ENCODE data around the gene PCIF1.
A peak's percentile ranks its signal among the peaks of the same experiment; 100 is the strongest.

The PCIF1 gene

DNA sequence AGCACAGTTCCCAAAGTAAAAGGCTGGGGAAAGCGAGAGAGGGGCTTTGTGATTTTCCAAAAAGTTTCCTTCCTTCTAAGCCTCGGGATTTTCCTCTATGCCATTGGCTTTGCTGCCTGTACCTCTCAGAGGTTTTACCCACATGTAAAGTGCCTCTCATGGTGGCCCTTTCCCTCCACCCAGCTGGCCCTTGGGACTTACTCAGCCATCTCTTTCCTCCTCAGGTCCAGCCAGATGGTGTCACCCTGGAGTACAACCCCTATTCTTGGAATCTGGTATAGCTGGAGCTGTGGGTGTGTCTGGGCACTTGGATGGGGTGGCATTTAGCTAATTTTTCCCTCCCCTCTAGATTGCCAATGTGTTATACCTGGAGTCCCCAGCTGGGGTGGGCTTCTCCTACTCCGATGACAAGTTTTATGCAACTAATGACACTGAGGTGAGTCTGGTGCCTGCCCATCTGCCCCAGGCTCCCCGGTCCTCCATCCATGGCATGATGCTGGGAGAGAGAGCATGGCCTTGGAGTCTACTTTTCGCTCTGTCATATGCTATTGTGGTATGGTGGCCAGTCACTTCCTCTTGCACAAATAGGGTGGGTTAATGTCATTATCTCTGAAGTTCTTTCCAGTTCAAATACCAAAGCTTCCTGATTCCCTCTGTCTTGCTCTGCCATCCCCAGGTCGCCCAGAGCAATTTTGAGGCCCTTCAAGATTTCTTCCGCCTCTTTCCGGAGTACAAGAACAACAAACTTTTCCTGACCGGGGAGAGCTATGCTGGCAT is 42.2 kb upstream of the PCIF1 start:
- TF ChIP-seq, protein P1, sequence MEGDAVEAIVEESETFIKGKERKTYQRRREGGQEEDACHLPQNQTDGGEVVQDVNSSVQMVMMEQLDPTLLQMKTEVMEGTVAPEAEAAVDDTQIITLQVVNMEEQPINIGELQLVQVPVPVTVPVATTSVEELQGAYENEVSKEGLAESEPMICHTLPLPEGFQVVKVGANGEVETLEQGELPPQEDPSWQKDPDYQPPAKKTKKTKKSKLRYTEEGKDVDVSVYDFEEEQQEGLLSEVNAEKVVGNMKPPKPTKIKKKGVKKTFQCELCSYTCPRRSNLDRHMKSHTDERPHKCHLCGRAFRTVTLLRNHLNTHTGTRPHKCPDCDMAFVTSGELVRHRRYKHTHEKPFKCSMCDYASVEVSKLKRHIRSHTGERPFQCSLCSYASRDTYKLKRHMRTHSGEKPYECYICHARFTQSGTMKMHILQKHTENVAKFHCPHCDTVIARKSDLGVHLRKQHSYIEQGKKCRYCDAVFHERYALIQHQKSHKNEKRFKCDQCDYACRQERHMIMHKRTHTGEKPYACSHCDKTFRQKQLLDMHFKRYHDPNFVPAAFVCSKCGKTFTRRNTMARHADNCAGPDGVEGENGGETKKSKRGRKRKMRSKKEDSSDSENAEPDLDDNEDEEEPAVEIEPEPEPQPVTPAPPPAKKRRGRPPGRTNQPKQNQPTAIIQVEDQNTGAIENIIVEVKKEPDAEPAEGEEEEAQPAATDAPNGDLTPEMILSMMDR (conservative IDR thresholded peaks at IDR 0.05; ENCODE audit: low read length) = peak; percentile 44
- H3K4me3 ChIP-seq (ENCODE audit: low read length) = peak overlapping the region; percentile 79
- DNase-seq (ENCODE audit: low read depth) = peak; percentile 34

DNA sequence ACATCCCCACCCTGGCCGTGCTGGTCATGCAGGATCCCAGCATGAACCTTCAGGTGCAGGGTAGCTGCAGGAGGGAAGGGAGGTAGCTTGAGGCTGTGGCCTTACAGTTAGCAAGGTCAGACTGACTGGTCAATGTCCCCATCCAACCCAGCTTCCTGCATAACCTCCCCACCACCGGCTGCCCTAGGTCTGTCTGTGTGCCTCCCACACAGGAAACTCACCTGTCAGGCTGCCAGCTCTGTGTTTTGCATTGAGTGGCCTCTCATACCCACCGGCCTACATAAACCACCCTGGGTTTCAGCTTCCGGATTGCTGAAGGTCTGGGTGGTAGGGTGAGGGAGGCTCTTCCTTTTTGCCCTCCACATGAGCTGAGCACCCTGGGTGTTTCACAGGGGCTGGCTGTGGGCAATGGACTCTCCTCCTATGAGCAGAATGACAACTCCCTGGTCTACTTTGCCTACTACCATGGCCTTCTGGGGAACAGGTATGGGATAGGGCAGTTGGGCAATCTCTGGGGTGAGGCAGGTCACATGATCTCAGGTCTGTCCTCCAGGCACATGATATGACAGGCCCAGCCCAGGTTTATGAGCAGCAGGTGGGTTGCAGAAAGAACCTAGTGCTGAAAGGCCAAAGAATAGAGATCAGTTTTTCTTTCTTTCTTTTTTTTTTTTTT is 41.5 kb upstream of the PCIF1 start:
- no peak for DNase-seq (ENCODE audit: low read depth)
- no peak overlapping the region; the same call in 1 of the 2 replicates for H3K4me3 ChIP-seq (ENCODE audit: low read length)
- TF ChIP-seq, protein P1 (conservative IDR thresholded peaks at IDR 0.05; ENCODE audit: low read length) = no peak

DNA sequence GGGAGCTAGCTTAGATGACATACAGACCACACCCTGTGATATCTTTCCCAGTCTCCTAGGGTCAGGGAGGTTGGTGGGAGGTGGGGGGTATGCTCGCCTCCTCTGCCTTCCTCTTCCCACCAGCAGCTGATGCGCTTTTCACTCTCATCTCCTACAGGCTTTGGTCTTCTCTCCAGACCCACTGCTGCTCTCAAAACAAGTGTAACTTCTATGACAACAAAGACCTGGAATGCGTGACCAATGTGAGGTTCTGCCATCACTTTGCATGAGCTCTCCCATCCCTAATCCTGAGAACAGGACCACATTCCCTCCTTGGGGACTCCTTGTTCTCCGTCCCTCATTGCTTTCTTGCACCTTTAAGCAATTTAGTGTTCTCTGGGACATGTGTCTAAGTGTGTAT is 40.7 kb upstream of the PCIF1 start:
- peak; percentile 6 for DNase-seq (ENCODE audit: low read depth)
- TF ChIP-seq, protein P1 (conservative IDR thresholded peaks at IDR 0.05; ENCODE audit: low read length) = no peak
- H3K4me3 ChIP-seq (ENCODE audit: low read length) = no peak overlapping the region

DNA sequence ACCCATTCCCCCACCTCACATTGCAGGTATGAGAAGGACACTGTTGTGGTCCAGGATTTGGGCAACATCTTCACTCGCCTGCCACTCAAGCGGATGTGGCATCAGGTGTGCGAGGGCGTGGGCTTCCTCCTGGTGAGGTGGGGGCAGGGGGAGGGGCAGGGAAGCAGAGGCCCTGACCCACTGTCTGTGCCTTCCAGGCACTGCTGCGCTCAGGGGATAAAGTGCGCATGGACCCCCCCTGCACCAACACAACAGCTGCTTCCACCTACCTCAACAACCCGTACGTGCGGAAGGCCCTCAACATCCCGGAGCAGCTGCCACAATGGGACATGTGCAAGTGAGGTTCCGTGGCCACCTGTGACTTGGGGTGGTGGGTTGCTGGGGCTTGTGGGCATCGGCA is 39.7 kb upstream of the PCIF1 start:
- DNase-seq (ENCODE audit: low read depth) = no peak
- H3K4me3 ChIP-seq (ENCODE audit: low read length) = no peak overlapping the region
- TF ChIP-seq, protein P1 (conservative IDR thresholded peaks at IDR 0.05; ENCODE audit: low read length) = no peak

DNA sequence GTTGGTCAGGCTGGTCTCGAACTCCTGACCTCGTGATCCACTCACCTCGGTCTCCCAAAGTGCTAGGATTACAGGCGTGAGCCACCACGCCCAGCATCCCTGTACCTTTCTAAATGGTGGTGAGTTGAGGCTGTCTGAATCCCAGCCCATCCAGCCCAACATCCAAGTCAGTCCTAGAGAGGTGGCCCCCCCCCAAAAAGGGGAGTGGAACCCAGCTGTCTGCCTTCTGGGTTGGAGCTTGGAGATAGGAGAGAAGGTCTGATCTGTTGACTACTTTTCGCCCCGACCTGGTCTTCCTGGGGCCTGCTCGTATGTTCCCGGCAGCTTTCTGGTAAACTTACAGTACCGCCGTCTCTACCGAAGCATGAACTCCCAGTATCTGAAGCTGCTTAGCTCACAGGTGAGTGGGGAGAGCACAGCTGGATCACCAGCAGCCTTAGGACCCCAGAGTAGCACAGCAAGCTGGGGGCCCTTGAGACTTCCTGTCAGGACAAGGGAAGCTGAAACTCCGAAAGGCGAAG is 37.8 kb upstream of the PCIF1 start:
- no peak overlapping the region for H3K4me3 ChIP-seq (ENCODE audit: low read length)
- TF ChIP-seq, protein P1 (conservative IDR thresholded peaks at IDR 0.05; ENCODE audit: low read length) = no peak
- DNase-seq (ENCODE audit: low read depth) = no peak

DNA sequence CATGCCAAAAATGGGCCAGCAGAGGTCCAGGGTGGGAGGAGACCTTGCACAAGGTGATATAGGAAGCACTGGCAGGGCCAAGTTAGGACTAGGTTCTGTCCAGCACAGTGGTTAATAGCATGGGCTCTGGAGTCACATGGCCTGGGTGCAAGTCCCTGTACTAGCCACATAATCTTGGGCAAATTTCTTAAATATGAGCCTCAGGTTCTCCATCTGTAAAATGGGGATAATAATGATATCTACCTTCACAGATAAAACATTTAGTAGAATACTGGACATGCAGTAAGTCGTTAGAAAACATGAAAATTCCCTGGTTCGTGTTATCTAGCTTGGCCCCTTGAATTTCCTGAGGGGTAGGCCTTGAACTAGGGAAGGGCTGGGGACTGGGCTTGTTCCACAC is 37.2 kb upstream of the PCIF1 start:
- DNase-seq (ENCODE audit: low read depth) = no peak
- TF ChIP-seq, protein P1 (conservative IDR thresholded peaks at IDR 0.05; ENCODE audit: low read length) = no peak
- no peak overlapping the region for H3K4me3 ChIP-seq (ENCODE audit: low read length)

DNA sequence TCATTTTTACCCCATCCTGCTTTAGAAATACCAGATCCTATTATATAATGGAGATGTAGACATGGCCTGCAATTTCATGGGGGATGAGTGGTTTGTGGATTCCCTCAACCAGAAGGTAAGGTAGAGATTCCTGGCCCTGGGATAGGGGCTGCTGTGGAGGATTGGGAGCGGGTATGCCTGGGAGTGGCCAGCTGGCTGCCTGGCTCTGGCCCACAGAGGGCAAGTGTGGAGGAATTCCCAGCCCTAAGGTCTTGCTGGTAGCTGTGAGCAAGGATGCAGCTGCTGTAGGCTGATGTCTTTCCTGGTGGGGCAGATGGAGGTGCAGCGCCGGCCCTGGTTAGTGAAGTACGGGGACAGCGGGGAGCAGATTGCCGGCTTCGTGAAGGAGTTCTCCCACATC is 36.8 kb upstream of the PCIF1 start:
- TF ChIP-seq, protein P1 (conservative IDR thresholded peaks at IDR 0.05; ENCODE audit: low read length) = no peak
- no peak for DNase-seq (ENCODE audit: low read depth)

More for the DNA sequence above, 36.8 kb upstream of the PCIF1 start:
- no peak overlapping the region for H3K4me3 ChIP-seq (ENCODE audit: low read length)
